ENCODE results near the gene ZNF37A. TPM values are rescaled to one million over a fixed set of nuclear protein-coding genes. Genes with fewer than 3 reads are reported as not detected.
"Not testable (repeated sequence)": the region's sequence is repeated elsewhere in the genome, so short reads cannot be mapped to it uniquely, and the experiment has no call there.

ZNF37A gene
- total RNA-seq, result 9.4 and 10.0 TPM in 2 replicates
- polyA plus RNA-seq (2012), result 5.7 TPM

GRCh38 chr10:38094158-38094926 is at the start of gene ZNF37A:
TSS of gene ZNF37A (plus strand) at chr10:38094337. CDS start at chr10:38096618, 2,281 bp downstream.
- peak; percentile 97 for DNase-seq (ENCODE audit: low read depth)

GRCh38 chr10:38045129-38045528 is 49.0 kb upstream of the ZNF37A start:
- DNase-seq (ENCODE audit: low read depth), result no peak

GRCh38 chr10:38047666-38048065 is 46.5 kb upstream of the ZNF37A start:
- no peak for DNase-seq (ENCODE audit: low read depth)

- peak; percentile 24 for DNase-seq (ENCODE audit: low read depth)
Observed at GRCh38 chr10:38050212-38050611, 43.9 kb upstream of the ZNF37A start.

GRCh38 chr10:38054361-38054797 is 39.8 kb upstream of the ZNF37A start:
- peak; percentile 18 for DNase-seq (ENCODE audit: low read depth)

- not testable (repeated sequence) for DNase-seq (ENCODE audit: low read depth)
Observed at GRCh38 chr10:38055274-38055894, 38.8 kb upstream of the ZNF37A start.

GRCh38 chr10:38069663-38070062 is 24.5 kb upstream of the ZNF37A start:
- DNase-seq (ENCODE audit: low read depth), result peak; percentile 18

- DNase-seq (ENCODE audit: low read depth), result no peak
Observed at GRCh38 chr10:38070501-38070900, 23.6 kb upstream of the ZNF37A start.

GRCh38 chr10:38072552-38072951 is 21.6 kb upstream of the ZNF37A start:
- no peak for DNase-seq (ENCODE audit: low read depth)

GRCh38 chr10:38076687-38077086 is 17.4 kb upstream of the ZNF37A start:
- no peak for DNase-seq (ENCODE audit: low read depth)

GRCh38 chr10:38093318-38093717 is 819 bp upstream of the ZNF37A start:
- not testable (repeated sequence) for DNase-seq (ENCODE audit: low read depth)

GRCh38 chr10:38093816-38094157 is 350 bp upstream of the ZNF37A start:
- no peak for DNase-seq (ENCODE audit: low read depth)

GRCh38 chr10:38094927-38095574 is 914 bp downstream of the ZNF37A start:
- peak; percentile 27 for DNase-seq (ENCODE audit: low read depth)

GRCh38 chr10:38102880-38103279 is 8.7 kb downstream of the ZNF37A start:
- DNase-seq (ENCODE audit: low read depth), result no peak

GRCh38 chr10:38103756-38104155 is 9.6 kb downstream of the ZNF37A start:
- DNase-seq (ENCODE audit: low read depth), result no peak

- no peak for DNase-seq (ENCODE audit: low read depth)
Observed at GRCh38 chr10:38112159-38112558, 18.0 kb downstream of the ZNF37A start.

- DNase-seq (ENCODE audit: low read depth), result peak; percentile 3
Observed at GRCh38 chr10:38118072-38118807, 24.1 kb downstream of the ZNF37A start.

- no peak for DNase-seq (ENCODE audit: low read depth)
Observed at GRCh38 chr10:38119038-38119437, 24.9 kb downstream of the ZNF37A start.

- DNase-seq (ENCODE audit: low read depth), result no peak
Observed at GRCh38 chr10:38127812-38128211, 33.7 kb downstream of the ZNF37A start.

GRCh38 chr10:38143587-38143986 is 49.5 kb downstream of the ZNF37A start:
- peak; percentile 28 for DNase-seq (ENCODE audit: low read depth)

GRCh38 chr10:38146579-38147333 is 52.6 kb downstream of the ZNF37A start:
- peak; percentile 38 for DNase-seq (ENCODE audit: low read depth)

All from myocyte (in vitro differentiated cells).